Measurements from ENCODE around the gene HNRNPH1. TPM values are rescaled to one million over a fixed set of nuclear protein-coding genes. Genes with fewer than 3 reads are reported as not detected.

HNRNPH1 gene
- total and polyA plus RNA-seq, 7 experiments from 2014 or later: 120 to 2,239 (median 1,629) TPM

GRCh38 chr5:179564526-179564925 is 58.9 kb downstream of the HNRNPH1 start:
- Mint-ChIP-seq H3K36me3 (peaks cover 5 to 30% (median 22%) of the 10 kb centered on the region in 5 donors), H3K27ac (no peak overlapping the region), H3K4me1 (peaks cover 2 to 20% (median 11%) of the 10 kb centered on the region in 7 donors), H3K9me3 (no peaks in the 10 kb centered on the region), H3K27me3 (no peaks in the 10 kb centered on the region), H3K4me3 (no peak overlapping the region)
- Histone ChIP-seq H3K36me3 (ENCODE audit: control insufficient read depth in 2 of 3, insufficient read depth in 3 of 3, low read length in 3 of 3) (peaks cover 7 to 40% (median 29%) of the 10 kb centered on the region in 3 experiments), H3K4me3 (ENCODE audit: low read length) (no peak overlapping the region), H3K27me3 (ENCODE audit: control insufficient read depth in 2 of 2, insufficient read depth in 2 of 2, low read length in 2 of 2) (no peaks in the 10 kb centered on the region), H3K4me1 (ENCODE audit: control insufficient read depth in 2 of 2, insufficient read depth in 2 of 2, low read length in 2 of 2) (peaks cover 3 to 4% of the 10 kb centered on the region in 2 donors), H3K27ac (ENCODE audit: low read depth, low read length) (no peak overlapping the region), H3K9me3 (ENCODE audit: control insufficient read depth in 2 of 3, low read length in 3 of 3) (no peaks in the 10 kb centered on the region)
- intact Hi-C loops (cut with micrococcal nuclease): no loop called here
- ATAC-seq (no peak), DNase-seq (no peak)
- ChIA-PET POLR2A (no interaction called here), CTCF (no interaction called here)

Other genes starting within 250 kb of the HNRNPH1 start
- gene RUFY1, start 73.1 kb downstream of the HNRNPH1 start, total RNA-seq: 10 to 100 TPM; 31.8 to 63.0 (median 52.3) TPM
- 10 to 100 TPM; 21.0 to 34.6 TPM for gene RUFY1, start 73.1 kb downstream of the HNRNPH1 start, polyA plus RNA-seq
- gene CBY3, start 57.4 kb upstream of the HNRNPH1 start, total RNA-seq: under 1 TPM in 3 of 5 experiments, not detected in 2; 0.29 to 0.84 (median 0.62) TPM
- gene CBY3, start 57.4 kb upstream of the HNRNPH1 start, polyA plus RNA-seq: 1 to 10 TPM in 1 of 2 donors, not detected in 1; 1.4 TPM
- gene CANX, start 75.3 kb upstream of the HNRNPH1 start, total RNA-seq: 100 to 1,000 TPM; 184 to 499 (median 337) TPM
- gene CANX, start 75.3 kb upstream of the HNRNPH1 start, polyA plus RNA-seq: 100 to 1,000 TPM; 175 to 188 TPM
- gene MAML1, start 109.2 kb upstream of the HNRNPH1 start, total RNA-seq: 10 to 100 TPM; 26.4 to 51.2 (median 35.5) TPM
- gene MAML1, start 109.2 kb upstream of the HNRNPH1 start, polyA plus RNA-seq: 10 to 100 TPM in 1 of 2 donors, 1 to 10 TPM in 1; 3.5 to 12.3 TPM
- gene LTC4S, start 170.3 kb upstream of the HNRNPH1 start, total RNA-seq: 1 to 10 TPM; 2.0 to 8.1 (median 6.0) TPM
- gene LTC4S, start 170.3 kb upstream of the HNRNPH1 start, polyA plus RNA-seq: 1 to 10 TPM in 1 of 2 donors, under 1 TPM in 1; 0.97 to 1.2 TPM
- 100 to 1,000 TPM in 4 of 5 experiments, 10 to 100 TPM in 1; 98.3 to 143 (median 118) TPM for gene MGAT4B, start 183.2 kb upstream of the HNRNPH1 start, total RNA-seq
- gene MGAT4B, start 183.2 kb upstream of the HNRNPH1 start, polyA plus RNA-seq: 10 to 100 TPM; 12.3 to 19.0 TPM
- 100 to 1,000 TPM; 173 to 309 (median 233) TPM for gene SQSTM1, start 197.2 kb upstream of the HNRNPH1 start, total RNA-seq
- gene SQSTM1, start 197.2 kb upstream of the HNRNPH1 start, polyA plus RNA-seq: 100 to 1,000 TPM; 129 to 178 TPM
- 100 to 1,000 TPM in 2 of 5 experiments, 10 to 100 TPM in 3; 27.9 to 133 (median 43.3) TPM for gene MRNIP, start 235.1 kb upstream of the HNRNPH1 start, total RNA-seq
- gene MRNIP, start 235.1 kb upstream of the HNRNPH1 start, polyA plus RNA-seq: 10 to 100 TPM; 19.4 to 23.8 TPM